Measurements from ENCODE around the gene KRT86.

- TF ChIP-seq POLR2AphosphoS5 (IDR thresholded peaks at IDR 0.05; ENCODE audit: low read depth, low read length) (no peak), POLR2A (IDR thresholded peaks at IDR 0.05; ENCODE audit: low read depth, low read length) (no peak)
These were observed 19.5 kb downstream of the KRT86 start for GRCh38 chr12:52293926-52294325.

All from GM12892 (cell line).